Adrenal gland (tissue), 12 donors: ENCODE measurements around the gene SCUBE3. TPM values are rescaled to one million over a fixed set of nuclear protein-coding genes. Genes with fewer than 3 reads are reported as not detected.

Experiments used
- DNase-seq, 7 donors: peaks; one replicate each; pipeline ENCODE4 v3.0.0-alpha.2; 2019 to 2020
- H3K27ac ChIP-seq, 5 donors: fragments of 200-600 bp; sonication (generic) in 4 of 5; 1 replicate in 3 of 5; 2 replicates in 2 of 5; pipeline versions ENCODE4 v1.5.1 to v1.8.0; 2016 to 2020; ENCODE audit warnings: mild to moderate bottlenecking in 1 of 5
- H3K27me3 ChIP-seq: fragments of 200-600 bp; 2 replicates; pipeline ENCODE4 v1.8.0; 2021
- H3K36me3 ChIP-seq, 2 donors: fragments of 200-600 bp; replicated peaks in 1 of 2; 1 replicate in 1 of 2; 2 replicates in 1 of 2; pipeline versions ENCODE4 v1.5.1 to v1.8.0; 2018 to 2022
- H3K4me1 ChIP-seq, 2 donors: fragments of 200-600 bp; replicated peaks in 1 of 2; 1 replicate in 1 of 2; 2 replicates in 1 of 2; pipeline versions ENCODE4 v1.5.1 to v1.8.0; 2018 to 2021
- H3K4me3 ChIP-seq, 4 donors: fragments of 200-600 bp; sonication (generic) in 3 of 4; one replicate each; pipeline ENCODE4 v1.5.1; 2016 to 2018
- H3K9me3 ChIP-seq, 3 donors: fragments of 200-600 bp; sonication (generic) in 1 of 3; replicated peaks in 1 of 3; 1 replicate in 2 of 3; 2 replicates in 1 of 3; pipeline versions ENCODE4 v1.5.1 to v1.8.0; 2016 to 2021
- CTCF ChIP-seq, 6 experiments: fragments of 450-650 bp in 4 of 6; fragments of 200-600 bp in 2 of 6; sonication (generic) in 1 of 6; IDR thresholded peaks; 1 replicate in 5 of 6; 2 replicates in 1 of 6; pipeline versions ENCODE4 v1.5.1 to v1.8.0; 2016 to 2021; ENCODE audit warnings: antibody characterized with exemption in 6 of 6, mild to moderate bottlenecking in 2 of 6, moderate library complexity in 1 of 6
- POLR2A ChIP-seq, 2 donors: fragments of 450-650 bp; IDR thresholded peaks; one replicate each; pipeline ENCODE4 v1.6.1; 2017; ENCODE audit warnings: antibody characterized with exemption in 2 of 2, mild to moderate bottlenecking in 2 of 2, moderate library complexity in 1 of 2
- WGBS, 4 donors: extraction: QIAGEN DNeasy Blood & Tissue Kit in 2 of 4; methylation state at CpG; one replicate each; pipeline versions ENCODE4 v1.1.5 to v1.1.7; 2013 to 2017; 5-methylcytosine and 5-hydroxymethylcytosine counted together
- intact Hi-C, 2 donors: fragments of 100-400 bp; cut with DNase I; formaldehyde crosslinking; loops; one replicate each; pipeline versions ENCODE4 v1.14.1 to v1.15.0; 2022 to 2023
- polyA plus RNA-seq, 3 donors: library from polyadenylated mRNA; stranded (reverse); fragments of 200-250 nt in 2 of 3; fragments of 350-450 nt in 1 of 3; fragmentation: Illumina TruSeq in 1 of 3; extraction: RNeasy Lipid Tissue Mini Kit (QIAGEN cat#74804) in 1 of 3; gene quantifications; one replicate each; pipeline ENCODE4 v1.2.3, GENCODE V29; 2013 to 2014
- total RNA-seq, 9 donors: library from RNA; depleted of rRNA in 4 of 9; stranded (reverse); fragments of >200 nt in 4 of 9; fragments of 120-200 nt in 1 of 9; fragmentation: NEBNext Ultra II Directional in 1 of 9; extraction: Animal tissue kit (Norgen Biotek cat#: 25700) in 1 of 9; gene quantifications; one replicate each; pipeline versions ENCODE4 v1.1.0 to v1.2.4, GENCODE V29; 2013 to 2023
- donor health status: healthy with polysubstance abuse.
- donor health status: Bipolar disorder and iron deficiency.
- donor health status: DM: yes; HTN: yes; CAD: no.
- donor health status: DM: no; HTN: no; CAD: no.
- donor health status: DM: no; HTN: no; CAD: no.
- donor health status: DM: yes; HTN: yes; CAD: no.

SCUBE3 gene
- total and polyA plus RNA-seq, 12 donors, result 0.50 to 32.8 (median 5.4) TPM

GRCh38 chr6:35188886-35189285, 24.9 kb upstream of the SCUBE3 start:
- Histone ChIP-seq H3K36me3 (no peaks in the 10 kb centered on the region), H3K4me3 (no peak overlapping the region), H3K9me3 (no peaks in the 10 kb centered on the region), H3K27ac (no peak overlapping the region), H3K4me1 (peaks cover 0 to 5% of the 10 kb centered on the region in 2 donors), H3K27me3 (no peaks in the 10 kb centered on the region)
- 71 to 95% (median 82%) methylated on average over 2 to 3 of the region's 3 CpGs for WGBS, 4 donors
- no peak for DNase-seq
- intact Hi-C loops, result no loop called here
- TF ChIP-seq POLR2A (IDR thresholded peaks at IDR 0.05) (no peak), CTCF (IDR thresholded peaks at IDR 0.05) (no peak)

DNA sequence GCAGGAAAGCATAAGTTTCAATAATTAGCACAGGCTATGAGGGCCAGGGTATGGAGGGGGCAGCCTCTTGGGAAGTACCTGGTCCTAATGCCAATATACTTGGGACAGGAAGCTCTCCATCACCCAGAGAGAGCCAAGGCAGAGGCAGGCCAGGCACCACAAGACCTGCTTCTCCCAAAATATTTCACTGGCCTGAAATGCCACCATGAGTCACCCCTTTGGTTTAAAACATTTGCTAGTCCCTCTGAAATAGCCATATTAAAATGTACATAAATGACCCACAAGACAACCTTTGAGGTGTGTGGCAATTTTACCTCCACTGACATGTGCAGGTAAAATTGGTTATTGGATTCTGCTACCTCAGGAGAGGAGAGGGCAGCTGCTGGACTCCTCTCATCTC, 23.4 kb upstream of the SCUBE3 start:
- no peak for DNase-seq
- Histone ChIP-seq H3K4me3 (no peak overlapping the region), H3K9me3 (no peaks in the 10 kb centered on the region), H3K36me3 (no peaks in the 10 kb centered on the region), H3K27ac (no peak overlapping the region), H3K27me3 (no peaks in the 10 kb centered on the region), H3K4me1 (peaks cover 0 to under 1% of the 10 kb centered on the region in 2 donors)
- TF ChIP-seq POLR2A (IDR thresholded peaks at IDR 0.05) (no peak), CTCF (IDR thresholded peaks at IDR 0.05) (no peak)
- intact Hi-C loops, result no loop called here

DNA sequence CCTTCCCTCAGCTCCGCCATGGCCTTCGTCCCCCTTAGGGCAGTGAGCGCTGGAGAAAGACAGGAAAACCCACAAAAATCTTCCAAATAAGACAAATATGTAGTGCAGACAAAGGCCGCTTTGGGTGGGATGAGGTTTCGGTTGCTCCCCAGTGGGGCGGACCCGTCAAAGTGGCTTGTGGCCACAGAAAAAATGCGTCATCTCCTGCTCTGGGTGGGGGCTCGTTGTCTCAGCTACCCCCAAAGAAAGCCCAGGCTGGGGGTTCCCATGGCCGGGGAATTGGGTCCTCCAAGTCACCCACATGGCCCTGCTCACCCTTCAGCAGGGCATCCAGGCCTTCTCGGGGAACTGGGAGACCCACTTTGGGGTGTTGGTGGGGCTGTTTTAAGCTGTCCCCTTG, 21.9 kb upstream of the SCUBE3 start:
- no peak for DNase-seq
- intact Hi-C loops, result no loop called here
- 86 to 90% (median 87%) methylated on average over 9 to 11 of the region's 11 CpGs for WGBS, 4 donors
- H3K9me3 ChIP-seq, result no peaks in the 10 kb centered on the region
- no peak for TF ChIP-seq CTCF (IDR thresholded peaks at IDR 0.05)
- no peak for TF ChIP-seq POLR2A (IDR thresholded peaks at IDR 0.05)
- no peak overlapping the region for H3K27ac ChIP-seq
- H3K36me3 ChIP-seq, result no peaks in the 10 kb centered on the region
- H3K4me3 ChIP-seq, result no peak overlapping the region
- H3K4me1 ChIP-seq, result no peaks in the 10 kb centered on the region
- H3K27me3 ChIP-seq, result no peaks in the 10 kb centered on the region

- Histone ChIP-seq H3K4me3 (no peak overlapping the region), H3K4me1 (no peaks in the 10 kb centered on the region), H3K36me3 (no peaks in the 10 kb centered on the region), H3K27ac (no peak overlapping the region), H3K9me3 (no peaks in the 10 kb centered on the region), H3K27me3 (no peaks in the 10 kb centered on the region)
- WGBS, 4 donors, result 87 to 94% (median 91%) methylated on average over 9 of the region's 9 CpGs
- intact Hi-C loops, result no loop called here
- DNase-seq, result no peak
- TF ChIP-seq POLR2A (IDR thresholded peaks at IDR 0.05) (no peak), CTCF (IDR thresholded peaks at IDR 0.05) (no peak)
Observed at GRCh38 chr6:35192301-35192860, 21.4 kb upstream of the SCUBE3 start.
